Ecto neural progenitor cell (in vitro differentiated cells): ENCODE data around the gene OSBP2.

Experiments used
- DNase-seq: peaks from one replicate; pipeline ENCODE4 v3.0.0-alpha.2; 2018; ENCODE audit warnings: low spot score

OSBP2 gene

DNA sequence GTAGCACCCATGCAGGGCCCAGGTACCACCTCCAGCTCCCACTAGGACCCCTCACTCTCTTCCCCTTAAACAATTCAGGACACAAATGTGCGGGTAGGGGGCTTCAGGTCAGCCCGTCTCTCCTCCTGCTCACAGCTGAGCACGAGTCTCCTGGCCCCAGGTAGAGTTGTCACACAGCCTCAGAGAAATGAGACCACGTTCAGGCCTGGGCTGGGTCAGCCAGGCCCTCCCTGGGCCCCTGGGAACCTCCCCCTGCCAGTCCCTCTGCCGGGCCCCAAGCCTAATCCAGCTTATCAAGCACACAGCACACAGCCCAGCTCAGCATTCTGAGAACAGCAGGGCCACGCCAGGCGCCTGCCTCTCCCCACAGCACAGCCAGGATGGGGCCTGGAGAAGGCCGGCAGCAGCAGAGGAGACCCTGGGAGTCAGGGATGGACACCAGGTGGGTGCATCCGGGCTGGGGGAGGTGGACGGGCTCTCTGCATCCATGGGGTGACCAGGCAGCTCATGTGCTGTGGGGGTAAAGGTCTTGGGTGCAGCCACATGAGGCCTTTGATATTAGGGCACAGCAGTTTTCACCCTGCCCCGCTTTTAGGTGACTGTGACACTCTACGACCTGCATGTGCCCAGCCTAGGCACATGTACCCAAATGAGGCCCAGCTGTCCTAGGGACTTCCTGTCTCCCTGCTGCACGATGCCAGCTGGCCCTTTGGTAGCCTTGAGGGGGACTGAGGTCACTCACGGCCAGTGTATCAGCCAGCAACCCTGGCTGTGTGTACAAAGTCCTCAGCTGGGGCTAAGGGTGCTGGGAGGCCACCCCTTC is 186.9 kb downstream of the OSBP2 start:
- peak; percentile 78 for DNase-seq

- DNase-seq: no peak
Measured at GRCh38 chr22:30882184-30882717, 187.6 kb downstream of the OSBP2 start.

- DNase-seq: no peak
Measured at GRCh38 chr22:30882974-30883533, 188.4 kb downstream of the OSBP2 start.

- DNase-seq: no peak
Measured at GRCh38 chr22:30883586-30884145, 189.0 kb downstream of the OSBP2 start.

- no peak for DNase-seq
Measured at GRCh38 chr22:30884211-30885000, 189.7 kb downstream of the OSBP2 start.

- no peak for DNase-seq
Measured at GRCh38 chr22:30885001-30885366, 190.3 kb downstream of the OSBP2 start.

- DNase-seq: no peak
Measured at GRCh38 chr22:30885591-30885990, 190.9 kb downstream of the OSBP2 start.

- peak; percentile 41 for DNase-seq
Measured at GRCh38 chr22:30887453-30887852, 192.8 kb downstream of the OSBP2 start.

DNA sequence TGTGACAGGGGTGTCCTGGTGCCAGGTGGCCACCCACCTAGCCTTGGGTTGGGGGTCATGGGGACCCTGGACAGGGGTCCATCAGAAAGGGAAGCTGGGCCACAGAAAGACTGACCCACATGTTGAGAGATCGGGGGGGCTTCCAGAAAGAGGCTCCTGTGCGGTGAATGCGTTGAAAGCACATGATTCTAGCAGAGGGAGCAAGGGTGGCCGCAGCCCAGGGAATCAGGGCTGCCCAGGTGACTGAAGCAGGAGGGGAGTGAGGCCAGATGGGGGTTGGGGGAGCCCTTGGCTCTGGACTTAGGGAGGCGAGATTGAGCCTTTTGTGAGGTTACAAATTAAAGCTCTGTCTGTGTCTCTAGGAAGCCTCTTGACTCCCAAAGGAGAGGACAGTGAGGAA is 193.2 kb downstream of the OSBP2 start:
- peak; percentile 22 for DNase-seq

DNA sequence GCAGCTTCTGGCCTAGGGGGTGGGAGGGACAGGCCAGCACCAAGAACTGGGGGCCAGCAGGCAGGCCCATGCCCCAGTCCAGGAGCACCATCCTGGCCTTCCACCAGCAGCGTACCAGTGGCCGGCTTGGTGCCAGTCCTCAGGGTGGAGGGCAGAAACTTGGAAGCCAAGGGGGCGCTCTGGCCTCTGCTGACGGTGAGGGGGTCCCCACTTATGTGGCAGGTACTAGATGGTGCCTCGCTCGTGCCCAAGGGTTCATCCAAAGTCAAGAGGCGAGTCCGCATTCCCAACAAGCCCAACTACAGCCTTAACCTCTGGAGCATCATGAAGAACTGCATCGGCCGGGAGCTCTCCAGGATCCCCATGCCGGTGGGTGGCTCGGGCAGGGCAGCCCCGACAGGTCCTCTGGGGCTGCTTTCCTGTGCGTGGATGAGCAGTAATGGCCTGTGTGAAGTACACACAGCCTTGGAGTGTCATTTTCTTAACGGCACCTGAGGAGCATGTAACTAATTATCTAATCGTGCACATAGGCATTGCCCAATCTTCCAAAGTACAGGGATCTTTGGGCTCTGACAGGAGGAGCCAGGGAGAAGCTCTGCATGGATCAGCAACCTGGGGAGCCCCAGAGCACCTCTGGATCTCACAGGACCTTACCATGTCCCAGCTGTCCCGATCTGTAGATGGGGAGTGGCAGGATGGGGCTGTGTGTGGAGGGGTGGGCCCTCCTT is 194.8 kb downstream of the OSBP2 start:
- DNase-seq: peak; percentile 35

GRCh38 chr22:30889996-30890480 is 195.4 kb downstream of the OSBP2 start:
- DNase-seq: no peak

DNA sequence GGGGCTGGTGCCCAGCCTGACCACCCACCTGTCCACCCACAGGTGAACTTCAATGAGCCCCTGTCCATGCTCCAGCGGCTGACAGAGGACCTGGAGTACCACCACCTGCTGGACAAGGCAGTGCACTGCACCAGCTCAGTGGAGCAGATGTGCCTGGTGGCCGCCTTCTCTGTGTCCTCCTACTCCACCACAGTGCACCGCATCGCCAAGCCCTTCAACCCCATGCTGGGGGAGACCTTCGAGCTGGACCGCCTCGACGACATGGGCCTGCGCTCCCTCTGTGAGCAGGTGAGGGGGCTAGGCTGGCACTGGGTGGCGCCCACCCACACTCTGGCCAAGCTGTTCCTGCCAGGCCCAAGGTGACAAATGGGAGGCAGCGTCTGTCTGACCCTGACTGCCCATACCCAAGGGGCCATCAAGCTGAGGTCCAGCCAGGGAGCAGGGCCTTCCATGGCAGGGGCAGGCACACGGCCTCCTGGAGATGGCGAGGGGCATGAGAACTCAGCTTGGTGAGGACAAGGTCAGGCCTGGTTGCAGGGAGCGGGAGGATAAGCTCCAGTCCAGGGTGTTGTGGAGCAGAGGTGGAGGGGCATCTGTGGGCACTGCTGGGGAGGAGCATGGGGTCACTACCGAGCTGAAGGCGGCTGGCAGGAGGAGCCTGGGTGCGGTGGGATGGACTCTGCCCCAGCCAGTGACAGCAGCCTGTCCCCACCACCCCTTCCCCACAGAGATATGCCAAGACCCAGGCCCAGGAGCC is 196.2 kb downstream of the OSBP2 start:
- DNase-seq: peak; percentile 71

DNA sequence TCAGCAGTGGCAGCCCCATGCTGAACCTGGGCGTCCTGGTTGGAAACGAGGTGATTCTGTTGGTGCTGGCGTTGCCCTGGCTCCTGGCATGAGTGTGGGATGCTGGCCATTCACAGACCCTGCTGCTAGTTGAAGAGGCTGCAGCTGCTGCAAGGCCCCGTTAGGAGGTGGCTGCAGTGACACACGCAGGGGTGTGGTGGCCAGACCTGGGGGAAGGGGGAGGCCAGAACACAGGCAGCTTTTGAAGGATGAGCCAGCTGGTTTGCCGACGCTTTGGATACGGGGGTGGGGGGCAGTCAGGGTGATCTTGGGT is 196.7 kb downstream of the OSBP2 start:
- peak; percentile 41 for DNase-seq

- peak; percentile 43 for DNase-seq
Measured at GRCh38 chr22:30891781-30892180, 197.1 kb downstream of the OSBP2 start.

- DNase-seq: no peak
Measured at GRCh38 chr22:30892286-30892685, 197.6 kb downstream of the OSBP2 start.

GRCh38 chr22:30892731-30893221 is 198.1 kb downstream of the OSBP2 start:
- DNase-seq: no peak

DNA sequence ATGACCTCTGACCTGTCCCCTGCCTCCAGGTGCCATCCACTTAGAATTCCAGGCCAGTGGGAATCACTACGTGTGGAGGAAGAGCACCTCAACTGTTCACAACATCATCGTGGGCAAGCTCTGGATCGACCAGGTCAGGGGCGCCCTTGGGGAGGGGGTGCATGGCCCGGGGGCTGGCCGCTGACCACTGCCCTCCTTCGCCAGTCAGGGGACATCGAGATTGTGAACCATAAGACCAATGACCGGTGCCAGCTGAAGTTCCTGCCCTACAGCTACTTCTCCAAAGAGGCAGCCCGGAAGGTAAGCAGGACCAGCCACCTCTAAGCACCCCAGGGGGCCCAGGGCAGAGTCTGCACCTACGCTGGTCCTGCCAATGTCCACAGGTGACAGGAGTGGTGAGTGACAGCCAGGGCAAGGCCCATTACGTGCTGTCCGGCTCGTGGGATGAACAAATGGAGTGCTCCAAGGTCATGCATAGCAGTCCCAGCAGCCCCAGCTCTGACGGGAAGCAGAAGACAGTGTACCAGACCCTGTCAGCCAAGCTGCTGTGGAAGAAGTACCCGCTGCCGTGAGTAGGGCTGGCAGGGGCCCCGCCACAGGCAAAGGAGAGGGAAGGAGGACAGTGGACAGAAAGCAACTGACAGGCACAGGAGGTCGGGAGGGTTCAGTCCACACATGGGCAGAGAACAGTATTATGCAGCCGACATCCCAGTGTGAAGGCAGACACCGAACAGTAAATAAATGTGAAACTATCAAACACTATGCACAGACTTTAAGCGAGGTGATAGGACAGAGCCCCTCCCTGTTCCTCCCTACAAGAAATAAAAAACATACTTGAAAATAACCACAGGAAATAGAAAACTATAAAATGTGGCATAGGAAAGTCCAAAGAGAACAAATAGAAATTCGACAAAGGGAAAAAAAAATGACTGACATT is 199.0 kb downstream of the OSBP2 start:
- DNase-seq: no peak

- DNase-seq: no peak
Measured at GRCh38 chr22:30894371-30894740, 199.7 kb downstream of the OSBP2 start.

DNA sequence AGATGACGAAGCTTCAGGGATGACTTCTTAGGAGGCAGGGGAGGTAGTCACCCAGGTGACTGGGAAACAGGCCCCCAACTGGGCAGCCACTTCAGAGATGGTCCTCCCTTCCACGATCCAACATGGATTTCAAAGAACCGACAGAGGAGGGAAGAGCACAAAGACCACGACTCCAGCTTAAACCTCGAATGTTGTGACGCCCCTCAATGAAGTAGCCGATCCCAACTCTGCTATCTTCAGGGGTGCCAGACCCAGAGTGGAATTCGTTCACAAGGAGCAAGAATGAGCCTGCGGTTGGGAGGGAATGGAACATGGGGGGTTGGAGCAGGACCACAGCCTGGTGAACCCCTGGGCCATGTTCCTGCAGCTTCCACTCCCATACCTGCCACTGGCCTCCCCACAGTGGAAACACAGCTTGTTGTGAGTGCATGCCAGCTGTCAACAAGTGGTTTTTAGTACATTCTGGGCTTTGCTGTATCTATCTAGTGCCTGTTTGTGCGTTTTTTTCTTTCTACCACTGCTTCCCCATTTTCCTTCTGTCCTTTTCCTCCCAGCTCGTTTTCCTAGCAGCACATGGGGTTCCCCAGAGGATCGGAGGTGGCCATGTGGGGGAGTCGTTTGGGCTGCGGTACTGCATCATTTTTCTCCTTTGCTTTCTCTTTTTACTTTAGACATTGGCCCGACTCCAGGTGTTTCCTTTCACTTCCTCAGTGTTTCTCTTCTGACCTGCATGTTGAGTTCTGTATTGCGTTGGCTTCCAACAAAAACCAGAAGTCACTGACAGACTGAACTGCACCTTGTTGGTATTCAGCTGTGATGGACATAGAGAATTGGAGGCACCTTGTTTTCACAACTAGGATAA is 208.1 kb downstream of the OSBP2 start:
- no peak for DNase-seq
